SK-N-SH treated with all-trans-retinoic acid at 6 μM for 48 hours (cell line): Measurements from ENCODE around the gene PTPRCAP.
A peak's percentile ranks its signal among the peaks of the same experiment; 100 is the strongest.

ENCODE experiments used
- ATAC-seq: fragments of 200-7000 bp; cut with Tn5 transposase; 3 replicates; pipeline ENCODE4 v1.9.1; 2020; ENCODE audit warnings: mild to moderate bottlenecking, moderate library complexity
- ARNTL ChIP-seq: fragments of 450-650 bp; formaldehyde crosslinking; IDR thresholded peaks from 2 replicates; pipeline ENCODE4 v1.5.0; 2020; ENCODE audit warnings: low read depth, mild to moderate bottlenecking, moderate library complexity, borderline replicate concordance
- BACH2 ChIP-seq: fragments of 250-450 bp; sonication (Bioruptor Pico); IDR thresholded peaks from 2 replicates; pipeline ENCODE4 v1.9.0; 2021; ENCODE audit warnings: mild to moderate bottlenecking, borderline replicate concordance
- CSDC2 ChIP-seq: fragments of 250-450 bp; sonication (Bioruptor Pico); IDR thresholded peaks from 2 replicates; pipeline ENCODE4 v1.5.0; 2020; ENCODE audit warnings: mild to moderate bottlenecking, moderate library complexity
- CSRNP3 ChIP-seq: fragments of 250-450 bp; sonication (Bioruptor Pico); IDR thresholded peaks from 2 replicates; pipeline ENCODE4 v1.5.1; 2021; ENCODE audit warnings: mild to moderate bottlenecking, moderate library complexity
- ESRRG ChIP-seq: fragments of 250-450 bp; sonication (Bioruptor Pico); IDR thresholded peaks from 2 replicates; pipeline ENCODE4 v1.6.1; 2021; ENCODE audit warnings: mild to moderate bottlenecking
- GLIS3 ChIP-seq: fragments of 250-450 bp; sonication (Bioruptor Pico); IDR thresholded peaks from 2 replicates; pipeline ENCODE4 v1.5.0; 2020; ENCODE audit warnings: mild to moderate bottlenecking, moderate library complexity
- ISL1 ChIP-seq: fragments of 250-450 bp; sonication (Bioruptor Pico); IDR thresholded peaks from 2 replicates; pipeline ENCODE4 v2.1.2; 2022; ENCODE audit warnings: mild to moderate bottlenecking, moderate library complexity
- OSR1 ChIP-seq: fragments of 250-450 bp; sonication (Bioruptor Pico); IDR thresholded peaks from 2 replicates; pipeline ENCODE4 v1.8.0; 2022; ENCODE audit warnings: moderate library complexity, mild to moderate bottlenecking, inconsistent platforms
- POU6F1 ChIP-seq: fragments of 250-450 bp; sonication (Bioruptor Pico); IDR thresholded peaks from 2 replicates; pipeline ENCODE4 v1.8.0; 2021; ENCODE audit warnings: low read depth, mild to moderate bottlenecking, moderate library complexity, borderline replicate concordance
- PPARA ChIP-seq: fragments of 250-450 bp; sonication (Bioruptor Pico); IDR thresholded peaks from 2 replicates; pipeline ENCODE4 v1.5.0; 2020; ENCODE audit warnings: mild to moderate bottlenecking, borderline replicate concordance
- RARB ChIP-seq: fragments of 250-450 bp; sonication (Bioruptor Pico); IDR thresholded peaks from 2 replicates; pipeline ENCODE4 v1.8.0; 2021; ENCODE audit warnings: mild to moderate bottlenecking, moderate library complexity
- TCF4 ChIP-seq: fragments of 250-450 bp; sonication (Bioruptor Pico); IDR thresholded peaks from 2 replicates; pipeline ENCODE4 v1.8.0; 2021; ENCODE audit warnings: mild to moderate bottlenecking, moderate library complexity, borderline replicate concordance
- TOX ChIP-seq: fragments of 250-450 bp; sonication (Bioruptor Pico); IDR thresholded peaks from 2 replicates; pipeline ENCODE4 v1.8.0; 2021; ENCODE audit warnings: mild to moderate bottlenecking, moderate library complexity, borderline replicate concordance
- ZC3H10 ChIP-seq: fragments of 250-450 bp; sonication (Bioruptor Pico); IDR thresholded peaks from 2 replicates; pipeline ENCODE4 v1.5.1; 2021; ENCODE audit warnings: mild to moderate bottlenecking, moderate library complexity
- ZFP3 ChIP-seq: fragments of 250-450 bp; sonication (Bioruptor Pico); IDR thresholded peaks from 2 replicates; pipeline ENCODE4 v1.5.0; 2020; ENCODE audit warnings: mild to moderate bottlenecking, moderate library complexity
- ZFP30 ChIP-seq: fragments of 450-650 bp; formaldehyde crosslinking; IDR thresholded peaks from 2 replicates; pipeline ENCODE4 v1.5.0; 2022; ENCODE audit warnings: mild to moderate bottlenecking, moderate library complexity
- ZNF565 ChIP-seq: fragments of 450-650 bp; formaldehyde crosslinking; conservative IDR thresholded peaks from 2 replicates; pipeline ENCODE4 v1.5.0; 2020; ENCODE audit warnings: low read depth, mild to moderate bottlenecking, moderate library complexity
- ZNF70 ChIP-seq: fragments of 450-650 bp; formaldehyde crosslinking; IDR thresholded peaks from 2 replicates; pipeline ENCODE4 v1.5.0; 2020; ENCODE audit warnings: mild to moderate bottlenecking, moderate library complexity
- ZNF8 ChIP-seq: fragments of 450-650 bp; formaldehyde crosslinking; IDR thresholded peaks from 2 replicates; pipeline ENCODE4 v1.5.0; 2020; ENCODE audit warnings: mild to moderate bottlenecking, moderate library complexity
- TF ChIP-seq, protein P1 (sequence below): fragments of 250-450 bp; sonication (Bioruptor Pico); IDR thresholded peaks from 2 replicates; pipeline ENCODE4 v1.8.0; 2020; ENCODE audit warnings: mild to moderate bottlenecking, moderate library complexity, borderline replicate concordance
- TF ChIP-seq, protein P2 (sequence below): fragments of 250-450 bp; sonication (Bioruptor Pico); IDR thresholded peaks from 2 replicates; pipeline ENCODE4 v1.5.0; 2020; ENCODE audit warnings: mild to moderate bottlenecking, moderate library complexity

PTPRCAP gene

GRCh38 chr11:67407688-67408163 is 29.8 kb downstream of the PTPRCAP start:
- TF ChIP-seq ZNF8 (CRISPR knock-in tag) (no peak), BACH2 (no peak)
- no peak for ATAC-seq

DNA sequence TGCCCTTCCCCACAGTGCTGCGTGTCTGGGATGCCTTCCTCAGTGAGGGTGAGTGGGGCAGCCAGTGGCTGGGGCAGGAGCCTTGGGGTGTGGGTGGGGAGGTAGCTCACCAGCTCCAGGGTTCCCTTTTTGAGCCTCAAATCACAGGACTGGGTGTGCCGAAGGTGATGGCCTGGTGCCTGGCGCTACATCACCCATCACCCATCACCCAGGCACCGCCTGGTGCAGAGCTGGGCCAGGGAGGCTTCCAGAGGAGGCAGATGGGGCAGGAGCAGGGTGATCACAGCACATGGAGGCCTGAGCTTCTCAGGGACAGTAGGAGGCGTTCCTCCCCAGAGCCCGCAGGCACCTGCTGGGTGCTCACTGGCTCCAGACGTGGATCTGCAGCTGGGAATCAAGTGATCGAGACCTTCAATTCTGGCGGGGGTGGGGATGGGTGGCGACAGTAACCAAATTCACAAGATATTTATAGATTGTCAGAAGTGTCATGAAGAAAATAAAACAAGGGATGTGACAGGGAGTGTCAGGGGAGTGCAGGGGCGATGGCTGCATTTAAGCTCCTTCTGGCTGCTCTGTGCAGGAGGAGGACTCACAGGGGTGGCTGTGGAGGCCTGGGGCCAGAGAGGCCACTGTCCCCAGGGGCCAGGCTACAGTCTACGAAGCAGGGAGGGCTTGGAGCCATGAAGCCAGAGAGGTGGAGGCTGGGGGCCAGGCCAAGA is 30.4 kb downstream of the PTPRCAP start:
- TF ChIP-seq RARB (CRISPR knock-in tag) (no peak), POU6F1 (CRISPR knock-in tag) (no peak), TCF4 (CRISPR knock-in tag) (no peak), CSRNP3 (CRISPR knock-in tag) (no peak), PPARA (CRISPR knock-in tag) (no peak), ZNF8 (CRISPR knock-in tag) (no peak), ZNF565 (no peak), ZFP30 (CRISPR knock-in tag) (no peak), ZFP3 (no peak), GLIS3 (no peak), OSR1 (CRISPR knock-in tag) (no peak), ARNTL (CRISPR knock-in tag) (no peak), ESRRG (CRISPR knock-in tag) (no peak)
- TF ChIP-seq, protein P1, sequence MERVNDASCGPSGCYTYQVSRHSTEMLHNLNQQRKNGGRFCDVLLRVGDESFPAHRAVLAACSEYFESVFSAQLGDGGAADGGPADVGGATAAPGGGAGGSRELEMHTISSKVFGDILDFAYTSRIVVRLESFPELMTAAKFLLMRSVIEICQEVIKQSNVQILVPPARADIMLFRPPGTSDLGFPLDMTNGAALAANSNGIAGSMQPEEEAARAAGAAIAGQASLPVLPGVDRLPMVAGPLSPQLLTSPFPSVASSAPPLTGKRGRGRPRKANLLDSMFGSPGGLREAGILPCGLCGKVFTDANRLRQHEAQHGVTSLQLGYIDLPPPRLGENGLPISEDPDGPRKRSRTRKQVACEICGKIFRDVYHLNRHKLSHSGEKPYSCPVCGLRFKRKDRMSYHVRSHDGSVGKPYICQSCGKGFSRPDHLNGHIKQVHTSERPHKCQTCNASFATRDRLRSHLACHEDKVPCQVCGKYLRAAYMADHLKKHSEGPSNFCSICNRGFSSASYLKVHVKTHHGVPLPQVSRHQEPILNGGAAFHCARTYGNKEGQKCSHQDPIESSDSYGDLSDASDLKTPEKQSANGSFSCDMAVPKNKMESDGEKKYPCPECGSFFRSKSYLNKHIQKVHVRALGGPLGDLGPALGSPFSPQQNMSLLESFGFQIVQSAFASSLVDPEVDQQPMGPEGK (CRISPR knock-in tag): no peak
- TF ChIP-seq, protein P2, sequence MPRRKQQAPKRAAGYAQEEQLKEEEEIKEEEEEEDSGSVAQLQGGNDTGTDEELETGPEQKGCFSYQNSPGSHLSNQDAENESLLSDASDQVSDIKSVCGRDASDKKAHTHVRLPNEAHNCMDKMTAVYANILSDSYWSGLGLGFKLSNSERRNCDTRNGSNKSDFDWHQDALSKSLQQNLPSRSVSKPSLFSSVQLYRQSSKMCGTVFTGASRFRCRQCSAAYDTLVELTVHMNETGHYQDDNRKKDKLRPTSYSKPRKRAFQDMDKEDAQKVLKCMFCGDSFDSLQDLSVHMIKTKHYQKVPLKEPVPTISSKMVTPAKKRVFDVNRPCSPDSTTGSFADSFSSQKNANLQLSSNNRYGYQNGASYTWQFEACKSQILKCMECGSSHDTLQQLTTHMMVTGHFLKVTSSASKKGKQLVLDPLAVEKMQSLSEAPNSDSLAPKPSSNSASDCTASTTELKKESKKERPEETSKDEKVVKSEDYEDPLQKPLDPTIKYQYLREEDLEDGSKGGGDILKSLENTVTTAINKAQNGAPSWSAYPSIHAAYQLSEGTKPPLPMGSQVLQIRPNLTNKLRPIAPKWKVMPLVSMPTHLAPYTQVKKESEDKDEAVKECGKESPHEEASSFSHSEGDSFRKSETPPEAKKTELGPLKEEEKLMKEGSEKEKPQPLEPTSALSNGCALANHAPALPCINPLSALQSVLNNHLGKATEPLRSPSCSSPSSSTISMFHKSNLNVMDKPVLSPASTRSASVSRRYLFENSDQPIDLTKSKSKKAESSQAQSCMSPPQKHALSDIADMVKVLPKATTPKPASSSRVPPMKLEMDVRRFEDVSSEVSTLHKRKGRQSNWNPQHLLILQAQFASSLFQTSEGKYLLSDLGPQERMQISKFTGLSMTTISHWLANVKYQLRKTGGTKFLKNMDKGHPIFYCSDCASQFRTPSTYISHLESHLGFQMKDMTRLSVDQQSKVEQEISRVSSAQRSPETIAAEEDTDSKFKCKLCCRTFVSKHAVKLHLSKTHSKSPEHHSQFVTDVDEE: no peak
- ATAC-seq: peak; percentile 19; the same call in 2 of the 3 replicates

GRCh38 chr11:67406420-67406968 is 31.0 kb downstream of the PTPRCAP start:
- no peak for ATAC-seq
- TF ChIP-seq ISL1 (CRISPR knock-in tag): no peak
- TF ChIP-seq ZNF70 (CRISPR knock-in tag): no peak

GRCh38 chr11:67405688-67406339 is 31.7 kb downstream of the PTPRCAP start:
- no peak for ATAC-seq
- no peak for TF ChIP-seq POU6F1 (CRISPR knock-in tag)
- no peak for TF ChIP-seq ARNTL (CRISPR knock-in tag)
- TF ChIP-seq ZNF8 (CRISPR knock-in tag): no peak
- no peak for TF ChIP-seq CSDC2 (CRISPR knock-in tag)
- TF ChIP-seq BACH2: no peak
- no peak for TF ChIP-seq ZFP30 (CRISPR knock-in tag)
- no peak for TF ChIP-seq ZNF70 (CRISPR knock-in tag)
- no peak for TF ChIP-seq ZC3H10 (CRISPR knock-in tag)
- TF ChIP-seq RARB (CRISPR knock-in tag): no peak
- TF ChIP-seq GLIS3: no peak
- TF ChIP-seq ESRRG (CRISPR knock-in tag): no peak
- TF ChIP-seq TOX (CRISPR knock-in tag): no peak
- no peak for TF ChIP-seq CSRNP3 (CRISPR knock-in tag)
- no peak for TF ChIP-seq ZNF565
